GM12878 (cell line): ENCODE results near the gene PAX1. TPM values are rescaled to one million over a fixed set of nuclear protein-coding genes. Genes with fewer than 3 reads are reported as not detected.

Experiments used
- ATAC-seq: fragments of 200-7000 bp; cut with Tn5 transposase; 3 replicates; pipeline ENCODE4 v1.9.1; 2020; ENCODE audit warnings: mild to moderate bottlenecking, moderate library complexity
- BruUV-seq: library from RNA; stranded (reverse); fragments of 400-500 nt; replicated peaks from 2 replicates; lab custom pipeline; 2021; lab: Mats Ljungman, UMichigan
- CTCF ChIA-PET: fragments of 300-600 bp; sonication (Branson Sonifier 250); formaldehyde crosslinking; extraction: SDS; loops from one replicate; lab custom pipeline; 2021; ENCODE audit warnings: inconsistent platforms; lab: Yijun Ruan, JAX
- POLR2A ChIA-PET: fragments of 350-600 bp; formaldehyde crosslinking; extraction: SDS; loops from one replicate; lab custom pipeline; 2021; ENCODE audit warnings: inconsistent platforms; lab: Charles Lee
- RAD21 ChIA-PET: fragments of 300-600 bp; sonication (Branson Sonifier 250); formaldehyde crosslinking; loops from one replicate; lab custom pipeline; 2023; ENCODE audit warnings: antibody characterized with exemption; ENCODE audit not compliant: unreplicated experiment; lab: Charles Lee
- SMC1A ChIA-PET: fragments of 300-600 bp; sonication (Branson Sonifier 250); formaldehyde crosslinking; loops from one replicate; lab custom pipeline; 2023; ENCODE audit not compliant: unreplicated experiment, uncharacterized antibody; lab: Charles Lee
- DNase-seq: peaks from one replicate; pipeline ENCODE4 v3.0.0-alpha.2; 2011; ENCODE audit warnings: low read depth, low spot score
- FAIRE-seq: peaks from 3 replicates; lab custom pipeline; 2011; peaks lifted over from hg19 to GRCh38; lab: Jason Lieb, UNC
- H2AFZ ChIP-seq: 2 replicates; pipeline ENCODE4 v1.6.0; 2011; ENCODE audit warnings: low read depth, low read length, control low read depth; ENCODE audit not compliant: control insufficient read depth
- H3K27ac ChIP-seq: 2 replicates; pipeline ENCODE4 v1.5.1; 2011; ENCODE audit warnings: control low read depth; ENCODE audit not compliant: control insufficient read depth, insufficient read depth
- H3K27me3 ChIP-seq, 2 experiments: replicated peaks in 1 of 2; 2 replicates each; pipeline versions ENCODE4 v1.6.0 to v1.6.1; 2011; ENCODE audit warnings: low read length in 1 of 2; ENCODE audit not compliant: control insufficient read depth in 2 of 2, insufficient read depth in 2 of 2
- H3K36me3 ChIP-seq, 2 experiments: 2 replicates each; pipeline ENCODE4 v1.5.1; 2011; ENCODE audit warnings: low read length in 1 of 2; ENCODE audit not compliant: control insufficient read depth in 2 of 2, insufficient read depth in 2 of 2
- H3K4me1 ChIP-seq: 2 replicates; pipeline ENCODE4 v1.6.1; 2011; ENCODE audit warnings: mild to moderate bottlenecking, low read length, moderate library complexity, mixed read lengths; ENCODE audit not compliant: control insufficient read depth, insufficient read depth
- H3K4me2 ChIP-seq: 2 replicates; pipeline ENCODE4 v1.6.0; 2011; ENCODE audit warnings: control low read depth; ENCODE audit not compliant: control insufficient read depth, insufficient read depth
- H3K4me3 ChIP-seq: fragments of 200-600 bp; sonication (generic); 2 replicates; pipeline ENCODE4 v1.5.1; 2016
- H3K79me2 ChIP-seq: 2 replicates; pipeline ENCODE4 v1.6.0; 2011; ENCODE audit warnings: low read length; ENCODE audit not compliant: control insufficient read depth, insufficient read depth
- H3K9ac ChIP-seq: 2 replicates; pipeline ENCODE4 v1.8.0; 2011; ENCODE audit warnings: low read length, control low read depth, mixed read lengths; ENCODE audit not compliant: control insufficient read depth, insufficient read depth
- H3K9me3 ChIP-seq: replicated peaks from 3 replicates; pipeline ENCODE4 v1.5.1; 2011; ENCODE audit warnings: mild to moderate bottlenecking, low read length; ENCODE audit not compliant: control insufficient read depth, insufficient read depth
- H4K20me1 ChIP-seq: 2 replicates; pipeline ENCODE4 v1.6.0; 2011; ENCODE audit not compliant: control insufficient read depth, insufficient read depth
- TCF3 ChIP-seq: IDR thresholded peaks from 2 replicates; pipeline ENCODE4 v1.6.1; 2012; ENCODE audit warnings: low read depth, mild to moderate bottlenecking, low read length, borderline replicate concordance; ENCODE audit not compliant: insufficient read depth
- TCF7 ChIP-seq: IDR thresholded peaks from 2 replicates; pipeline ENCODE4 v1.6.1; 2014; ENCODE audit warnings: antibody characterized with exemption, borderline replicate concordance
- WRNIP1 ChIP-seq: IDR thresholded peaks from 2 replicates; pipeline ENCODE4 v1.6.1; 2011; ENCODE audit warnings: low read depth, low read length, improper control_type of control experiment, borderline replicate concordance
- WGBS: methylation state at CpG from one replicate; pipeline ENCODE4 v1.1.6; 2016; ENCODE audit warnings: low lambda C conversion rate; ENCODE audit not compliant: insufficient replicate concordance, insufficient coverage; ENCODE audit errors: missing lambda C conversion rate; 5-methylcytosine and 5-hydroxymethylcytosine counted together
- in situ Hi-C: fragments of 300-500 bp; cut with MboI; formaldehyde crosslinking; loops from 9 replicates; pipeline ENCODE4 v1.14.3; 2018; ENCODE audit warnings: mixed read lengths
- intact Hi-C: fragments of 100-400 bp; cut with micrococcal nuclease; formaldehyde crosslinking; loops from one replicate; pipeline ENCODE4 v1.14.2; 2022; ENCODE audit not compliant: unreplicated experiment
- polyA plus RNA-seq, 11 experiments: library from polyadenylated mRNA; depleted of rRNA in 4 of 11; unstranded in 6 of 11; stranded (reverse) in 5 of 11; fragments of >200 nt; fragmentation: Nextera tagmentation in 4 of 11; fragmentation: Illumina TruSeq in 1 of 11; extraction: Ambion mirVana in 4 of 11; extraction: Trizol in 1 of 11; gene quantifications; 1 replicate in 1 of 11; 2 replicates in 10 of 11; pipeline versions ENCODE4 v1.2.1 to v1.2.3, GENCODE V29; 2011 to 2016; ENCODE audit warnings: inconsistent platforms in 2 of 11, missing spikeins in 2 of 11, low read depth in 1 of 11
- total RNA-seq, 4 experiments: library from RNA; depleted of rRNA in 3 of 4; stranded (reverse); fragments of >200 nt in 3 of 4; fragmentation: Illumina TruSeq in 1 of 4; extraction: Trizol in 1 of 4; gene quantifications; 2 replicates each; pipeline versions ENCODE4 v1.2.1 to v1.2.3, GENCODE V29; 2013 to 2021
- TF ChIP-seq, protein P1 (sequence below): fragments of 450-650 bp; formaldehyde crosslinking; IDR thresholded peaks from 2 replicates; pipeline ENCODE4 v1.4.0; 2020; ENCODE audit warnings: mild to moderate bottlenecking, moderate library complexity
- TF ChIP-seq, protein P2 (sequence below): IDR thresholded peaks from 2 replicates; pipeline ENCODE4 v1.6.1; 2011; ENCODE audit warnings: low read depth, low read length, improper control_type of control experiment, borderline replicate concordance

The PAX1 gene
- total and polyA plus RNA-seq, 10 of the 15 experiments (the other 5 are each of a cell fraction or from before 2014, with no cell fraction given) = not detected

GRCh38 chr20:21703717-21704407 lies 1.6 kb upstream of the PAX1 start:
- ChIA-PET CTCF (interaction anchor here (0.7 to 2.3 kb wide), 2 partner anchors 16 to 64 kb away, joined by 3 to 6 read pairs; no protein-coding TSS in a partner anchor), POLR2A (no interaction called here), SMC1A (no interaction called here), RAD21 (no interaction called here)
- TF ChIP-seq, protein P1, sequence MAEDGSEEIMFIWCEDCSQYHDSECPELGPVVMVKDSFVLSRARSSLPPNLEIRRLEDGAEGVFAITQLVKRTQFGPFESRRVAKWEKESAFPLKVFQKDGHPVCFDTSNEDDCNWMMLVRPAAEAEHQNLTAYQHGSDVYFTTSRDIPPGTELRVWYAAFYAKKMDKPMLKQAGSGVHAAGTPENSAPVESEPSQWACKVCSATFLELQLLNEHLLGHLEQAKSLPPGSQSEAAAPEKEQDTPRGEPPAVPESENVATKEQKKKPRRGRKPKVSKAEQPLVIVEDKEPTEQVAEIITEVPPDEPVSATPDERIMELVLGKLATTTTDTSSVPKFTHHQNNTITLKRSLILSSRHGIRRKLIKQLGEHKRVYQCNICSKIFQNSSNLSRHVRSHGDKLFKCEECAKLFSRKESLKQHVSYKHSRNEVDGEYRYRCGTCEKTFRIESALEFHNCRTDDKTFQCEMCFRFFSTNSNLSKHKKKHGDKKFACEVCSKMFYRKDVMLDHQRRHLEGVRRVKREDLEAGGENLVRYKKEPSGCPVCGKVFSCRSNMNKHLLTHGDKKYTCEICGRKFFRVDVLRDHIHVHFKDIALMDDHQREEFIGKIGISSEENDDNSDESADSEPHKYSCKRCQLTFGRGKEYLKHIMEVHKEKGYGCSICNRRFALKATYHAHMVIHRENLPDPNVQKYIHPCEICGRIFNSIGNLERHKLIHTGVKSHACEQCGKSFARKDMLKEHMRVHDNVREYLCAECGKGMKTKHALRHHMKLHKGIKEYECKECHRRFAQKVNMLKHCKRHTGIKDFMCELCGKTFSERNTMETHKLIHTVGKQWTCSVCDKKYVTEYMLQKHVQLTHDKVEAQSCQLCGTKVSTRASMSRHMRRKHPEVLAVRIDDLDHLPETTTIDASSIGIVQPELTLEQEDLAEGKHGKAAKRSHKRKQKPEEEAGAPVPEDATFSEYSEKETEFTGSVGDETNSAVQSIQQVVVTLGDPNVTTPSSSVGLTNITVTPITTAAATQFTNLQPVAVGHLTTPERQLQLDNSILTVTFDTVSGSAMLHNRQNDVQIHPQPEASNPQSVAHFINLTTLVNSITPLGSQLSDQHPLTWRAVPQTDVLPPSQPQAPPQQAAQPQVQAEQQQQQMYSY (CRISPR knock-in tag) = no peak
- TF ChIP-seq WRNIP1 = no peak
- TF ChIP-seq TCF3 = no peak
- no peak for TF ChIP-seq TCF7
- TF ChIP-seq, protein P2, sequence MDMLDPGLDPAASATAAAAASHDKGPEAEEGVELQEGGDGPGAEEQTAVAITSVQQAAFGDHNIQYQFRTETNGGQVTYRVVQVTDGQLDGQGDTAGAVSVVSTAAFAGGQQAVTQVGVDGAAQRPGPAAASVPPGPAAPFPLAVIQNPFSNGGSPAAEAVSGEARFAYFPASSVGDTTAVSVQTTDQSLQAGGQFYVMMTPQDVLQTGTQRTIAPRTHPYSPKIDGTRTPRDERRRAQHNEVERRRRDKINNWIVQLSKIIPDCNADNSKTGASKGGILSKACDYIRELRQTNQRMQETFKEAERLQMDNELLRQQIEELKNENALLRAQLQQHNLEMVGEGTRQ = no peak
- ATAC-seq = no peak
- no TSS peak for BruUV-seq
- Histone ChIP-seq H3K9ac (no peak overlapping the region), H3K9me3 (no peaks in the 10 kb centered on the region; the same call in 2 of the 3 replicates), H3K36me3 (no peaks in the 10 kb centered on the region), H4K20me1 (no peaks in the 10 kb centered on the region), H3K79me2 (no peaks in the 10 kb centered on the region), H2AFZ (no peak overlapping the region), H3K27me3 (peaks cover 11 to 22% of the 10 kb centered on the region in 2 experiments), H3K4me1 (no peaks in the 10 kb centered on the region), H3K4me2 (no peak overlapping the region), H3K27ac (no peak overlapping the region), H3K4me3 (no peak overlapping the region)
- intact Hi-C loops (no loop called here), in situ Hi-C loops (no loop called here)
- no peak for DNase-seq
- FAIRE-seq = no peak
- WGBS = 42% methylated on average over 12 of the region's 22 CpGs
